ENCODE data around the gene SERPINA1. TPM values are rescaled to one million over a fixed set of nuclear protein-coding genes. Genes with fewer than 3 reads are reported as not detected.

Gene SERPINA1
- total RNA-seq, 4 donors from 2014 or later, result 102 to 1,757 (median 637) TPM

DNA sequence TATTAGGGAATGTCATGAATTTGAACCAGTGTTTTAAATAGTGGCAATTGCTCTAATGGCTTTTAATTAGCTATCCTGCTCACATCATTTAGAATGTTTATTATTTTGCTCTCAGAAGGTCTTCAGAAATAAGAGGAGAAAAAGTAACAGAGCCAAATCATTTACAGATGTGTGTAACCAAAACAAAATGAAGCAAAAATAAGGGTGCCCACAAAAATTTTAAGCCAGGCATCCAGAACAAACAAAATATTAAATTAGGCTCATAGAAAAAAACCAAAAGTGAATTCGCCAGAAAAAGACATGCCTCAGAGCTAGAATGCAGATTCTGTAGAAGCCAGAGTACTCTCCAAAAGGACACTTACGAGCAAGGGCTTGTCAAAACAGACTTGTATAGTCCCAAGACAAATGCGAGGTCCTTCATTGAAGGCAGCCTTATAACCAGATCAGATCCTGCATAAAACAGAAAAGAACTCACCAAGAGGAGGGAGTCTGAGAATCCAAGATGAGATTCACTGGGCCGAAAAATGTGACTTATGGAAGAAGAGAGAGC, 20.2 kb upstream of the SERPINA1 start:
- TF ChIP-seq, protein P1, sequence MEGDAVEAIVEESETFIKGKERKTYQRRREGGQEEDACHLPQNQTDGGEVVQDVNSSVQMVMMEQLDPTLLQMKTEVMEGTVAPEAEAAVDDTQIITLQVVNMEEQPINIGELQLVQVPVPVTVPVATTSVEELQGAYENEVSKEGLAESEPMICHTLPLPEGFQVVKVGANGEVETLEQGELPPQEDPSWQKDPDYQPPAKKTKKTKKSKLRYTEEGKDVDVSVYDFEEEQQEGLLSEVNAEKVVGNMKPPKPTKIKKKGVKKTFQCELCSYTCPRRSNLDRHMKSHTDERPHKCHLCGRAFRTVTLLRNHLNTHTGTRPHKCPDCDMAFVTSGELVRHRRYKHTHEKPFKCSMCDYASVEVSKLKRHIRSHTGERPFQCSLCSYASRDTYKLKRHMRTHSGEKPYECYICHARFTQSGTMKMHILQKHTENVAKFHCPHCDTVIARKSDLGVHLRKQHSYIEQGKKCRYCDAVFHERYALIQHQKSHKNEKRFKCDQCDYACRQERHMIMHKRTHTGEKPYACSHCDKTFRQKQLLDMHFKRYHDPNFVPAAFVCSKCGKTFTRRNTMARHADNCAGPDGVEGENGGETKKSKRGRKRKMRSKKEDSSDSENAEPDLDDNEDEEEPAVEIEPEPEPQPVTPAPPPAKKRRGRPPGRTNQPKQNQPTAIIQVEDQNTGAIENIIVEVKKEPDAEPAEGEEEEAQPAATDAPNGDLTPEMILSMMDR (IDR thresholded peaks at IDR 0.05), result no peak
- no peak for TF ChIP-seq POLR2A (IDR thresholded peaks at IDR 0.05)
- Histone ChIP-seq H3K27ac (no peak overlapping the region), H3K4me1 (no peaks in the 10 kb centered on the region), H3K9me3 (peaks cover 0 to 2% (median 0%) of the 10 kb centered on the region in 4 donors), H3K27me3 (no peaks in the 10 kb centered on the region), H3K4me3 (no peak overlapping the region), H3K36me3 (no peaks in the 10 kb centered on the region)
- DNase-seq, result no peak

DNA sequence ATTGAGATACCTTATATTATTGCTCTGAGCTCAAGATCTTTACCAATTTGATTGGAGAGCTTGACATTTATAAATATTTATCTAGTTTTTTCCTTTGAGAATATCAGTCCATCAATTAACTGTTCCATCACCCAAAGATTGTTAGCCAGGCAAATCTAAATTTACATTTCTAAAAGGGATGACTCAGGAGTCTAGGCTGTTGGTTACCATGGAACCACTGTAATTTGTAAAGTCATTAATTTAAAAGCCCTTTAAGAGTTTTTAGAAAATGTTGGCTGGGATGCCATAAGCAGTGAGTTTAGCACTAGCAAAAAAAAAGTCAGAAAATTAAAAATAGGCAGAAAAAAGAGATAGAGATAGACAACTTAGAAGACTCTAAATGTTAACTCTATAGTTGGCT, 19.5 kb upstream of the SERPINA1 start:
- TF ChIP-seq POLR2A (IDR thresholded peaks at IDR 0.05), result no peak
- TF ChIP-seq, protein P1 (IDR thresholded peaks at IDR 0.05), result no peak
- H3K4me1 ChIP-seq, result no peaks in the 10 kb centered on the region

GRCh38 chr14:94406910-94407309, 18.5 kb upstream of the SERPINA1 start:
- H3K36me3 ChIP-seq, result no peaks in the 10 kb centered on the region
- no peaks in the 10 kb centered on the region for H3K27me3 ChIP-seq
- H3K9me3 ChIP-seq, result peaks cover 0 to 2% (median 0%) of the 10 kb centered on the region in 4 donors
- TF ChIP-seq POLR2A (IDR thresholded peaks at IDR 0.05), result no peak
- no peak overlapping the region for H3K4me3 ChIP-seq
- no peak overlapping the region for H3K27ac ChIP-seq
- no peak for DNase-seq
- H3K4me1 ChIP-seq, result no peaks in the 10 kb centered on the region

More for the DNA sequence above, 19.5 kb upstream of the SERPINA1 start:
- no peaks in the 10 kb centered on the region for H3K36me3 ChIP-seq
- peaks cover 0 to 2% (median 0%) of the 10 kb centered on the region in 4 donors for H3K9me3 ChIP-seq
- no peaks in the 10 kb centered on the region for H3K27me3 ChIP-seq
- no peak overlapping the region for H3K27ac ChIP-seq
- H3K4me3 ChIP-seq, result no peak overlapping the region
- DNase-seq, result no peak

- H3K27me3 ChIP-seq, result no peaks in the 10 kb centered on the region
- H3K36me3 ChIP-seq, result no peaks in the 10 kb centered on the region
- peaks cover 0 to 2% (median 0%) of the 10 kb centered on the region in 4 donors for H3K9me3 ChIP-seq
- TF ChIP-seq POLR2A (IDR thresholded peaks at IDR 0.05), result no peak
- TF ChIP-seq, protein P1 (IDR thresholded peaks at IDR 0.05), result no peak
- no peaks in the 10 kb centered on the region for H3K4me1 ChIP-seq
- no peak overlapping the region for H3K27ac ChIP-seq
- H3K4me3 ChIP-seq, result no peak overlapping the region
- DNase-seq, result no peak
These were observed 17.1 kb upstream of the SERPINA1 start for GRCh38 chr14:94405486-94405885.

- no peaks in the 10 kb centered on the region for H3K4me1 ChIP-seq
- H3K27me3 ChIP-seq, result no peaks in the 10 kb centered on the region
- H3K9me3 ChIP-seq, result peaks cover 0 to 2% (median 0%) of the 10 kb centered on the region in 4 donors
- no peaks in the 10 kb centered on the region for H3K36me3 ChIP-seq
- no peak for TF ChIP-seq POLR2A (IDR thresholded peaks at IDR 0.05)
- TF ChIP-seq, protein P1 (IDR thresholded peaks at IDR 0.05), result no peak
- no peak overlapping the region for H3K27ac ChIP-seq
- H3K4me3 ChIP-seq, result no peak overlapping the region
- DNase-seq, result no peak
These were observed 16.2 kb upstream of the SERPINA1 start for GRCh38 chr14:94404561-94404960.

DNA sequence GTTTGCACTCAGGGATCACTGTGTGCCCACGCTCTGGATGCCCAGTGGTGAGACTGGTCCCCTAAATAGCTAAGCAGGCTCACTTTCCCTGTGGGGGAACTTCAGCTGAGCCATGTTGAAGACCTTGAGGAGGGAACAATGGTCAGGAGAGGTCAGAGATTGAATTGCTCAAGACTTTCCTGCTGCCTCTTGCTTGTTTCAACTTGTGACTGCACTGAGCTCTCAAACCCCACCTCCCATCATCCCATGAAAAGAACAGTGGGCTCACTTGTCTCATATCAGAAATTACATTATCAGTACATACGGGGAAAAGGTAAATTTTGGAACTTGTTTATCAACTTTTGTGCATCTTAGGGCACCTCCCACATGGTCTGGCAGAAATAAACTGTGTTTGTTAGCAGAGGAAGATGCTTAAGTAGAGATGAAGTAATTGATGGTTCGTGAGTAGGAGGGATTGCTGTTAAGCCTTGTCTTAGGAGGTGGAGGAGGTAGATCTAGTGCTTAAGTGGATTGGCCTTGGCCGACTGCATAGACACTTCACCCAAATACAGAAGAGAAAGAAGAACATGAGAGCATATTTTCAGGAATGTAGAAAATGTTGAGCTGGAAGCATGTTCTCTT, 15.0 kb upstream of the SERPINA1 start:
- Histone ChIP-seq H3K36me3 (no peaks in the 10 kb centered on the region), H3K27me3 (no peaks in the 10 kb centered on the region), H3K4me3 (no peak overlapping the region), H3K27ac (no peak overlapping the region), H3K9me3 (peaks cover 0 to 2% (median 0%) of the 10 kb centered on the region in 4 donors), H3K4me1 (no peaks in the 10 kb centered on the region)
- DNase-seq, result no peak
- TF ChIP-seq, protein P1 (IDR thresholded peaks at IDR 0.05), result no peak
- TF ChIP-seq POLR2A (IDR thresholded peaks at IDR 0.05), result no peak

Data from Peyer's patch (tissue), 4 donors.